H1 (cell line): ENCODE results near the gene CROCC2. TPM values are rescaled to one million over a fixed set of nuclear protein-coding genes. Genes with fewer than 3 reads are reported as not detected.

Experiments used
- CTCF ChIA-PET: fragments of 300-600 bp; sonication (Branson Sonifier 250); formaldehyde crosslinking; loops from one replicate; lab custom pipeline; 2021; ENCODE audit not compliant: partially characterized antibody; lab: Charles Lee
- POLR2A ChIA-PET: fragments of 300-600 bp; sonication (Branson Sonifier 250); formaldehyde crosslinking; loops from one replicate; lab custom pipeline; 2021; ENCODE audit warnings: inconsistent platforms; ENCODE audit not compliant: partially characterized antibody; lab: Charles Lee
- DNase-seq, 2 experiments: peaks; one replicate each; pipeline versions ENCODE4 v3.0.0 to v3.0.0-alpha.2; 2010 to 2022; ENCODE audit warnings: low spot score in 2 of 2, low read depth in 1 of 2, mixed read lengths in 1 of 2
- FAIRE-seq: peaks from 2 replicates; lab custom pipeline; 2011; peaks lifted over from hg19 to GRCh38; lab: Jason Lieb, UNC
- H2AFZ ChIP-seq: 2 replicates; pipeline ENCODE4 v1.8.1; 2012; ENCODE audit warnings: low read length, inconsistent platforms
- H2AK5ac ChIP-seq: 2 replicates; pipeline ENCODE4 v1.6.1; 2013; ENCODE audit warnings: low read depth, low read length
- H2BK120ac ChIP-seq: replicated peaks from 2 replicates; pipeline ENCODE3; 2013; ENCODE audit warnings: low read depth, low read length, inconsistent platforms
- H2BK12ac ChIP-seq: 2 replicates; pipeline ENCODE4 v1.6.1; 2013; ENCODE audit warnings: low read depth, low read length
- H2BK15ac ChIP-seq: 2 replicates; pipeline ENCODE4 v1.6.1; 2013; ENCODE audit warnings: low read length
- H2BK20ac ChIP-seq: 2 replicates; pipeline ENCODE4 v1.6.1; 2013; ENCODE audit warnings: low read length
- H2BK5ac ChIP-seq: 2 replicates; pipeline ENCODE4 v1.6.1; 2013; ENCODE audit warnings: low read depth, low read length
- H3K14ac ChIP-seq: 2 replicates; pipeline ENCODE4 v1.6.1; 2013; ENCODE audit warnings: inconsistent platforms; ENCODE audit not compliant: insufficient read length
- H3K18ac ChIP-seq: 2 replicates; pipeline ENCODE4 v1.6.1; 2013; ENCODE audit warnings: low read length; ENCODE audit errors: extremely low read depth
- H3K23ac ChIP-seq: 2 replicates; pipeline ENCODE4 v1.6.1; 2013; ENCODE audit warnings: inconsistent platforms; ENCODE audit not compliant: insufficient read length
- H3K23me2 ChIP-seq: 2 replicates; pipeline ENCODE4 v1.6.1; 2013; ENCODE audit warnings: low read depth, low read length
- H3K27ac ChIP-seq: 2 replicates; pipeline ENCODE4 v1.6.1; 2011; ENCODE audit warnings: low read depth, low read length, inconsistent platforms
- H3K27me3 ChIP-seq, 4 experiments: replicated peaks in 1 of 4; 1 replicate in 1 of 4; 2 replicates in 3 of 4; pipeline versions ENCODE4 v1.6.1 to v1.8.1; 2011 to 2013; ENCODE audit warnings: low read length in 3 of 4, mild to moderate bottlenecking in 3 of 4, inconsistent platforms in 2 of 4, mixed read lengths in 2 of 4, moderate library complexity in 1 of 4; ENCODE audit not compliant: control insufficient read depth in 3 of 4, insufficient read depth in 3 of 4; ENCODE audit errors: extremely low read depth in 1 of 4
- H3K36me3 ChIP-seq, 4 experiments: 2 replicates each; pipeline versions ENCODE4 v1.6.1 to v1.8.1; 2011 to 2013; ENCODE audit warnings: mild to moderate bottlenecking in 4 of 4, low read length in 3 of 4, moderate library complexity in 2 of 4, control low read depth in 1 of 4, inconsistent platforms in 1 of 4; ENCODE audit not compliant: insufficient read depth in 4 of 4, control insufficient read depth in 2 of 4
- H3K4ac ChIP-seq: replicated peaks from 2 replicates; pipeline ENCODE3; 2013; ENCODE audit warnings: low read length, low read depth, mixed read lengths, inconsistent platforms; ENCODE audit not compliant: insufficient read length
- H3K4me1 ChIP-seq, 4 experiments: replicated peaks in 1 of 4; 1 replicate in 1 of 4; 2 replicates in 3 of 4; pipeline versions ENCODE4 v1.6.1 to v1.8.1; 2011 to 2013; ENCODE audit warnings: low read length in 3 of 4, inconsistent platforms in 2 of 4, mixed read lengths in 1 of 4; ENCODE audit not compliant: insufficient read depth in 4 of 4, control insufficient read depth in 3 of 4
- H3K4me2 ChIP-seq, 2 experiments: 2 replicates each; pipeline versions ENCODE4 v1.6.1 to v1.8.1; 2011 to 2013; ENCODE audit warnings: low read depth in 2 of 2, low read length in 2 of 2, control low read depth in 1 of 2, inconsistent platforms in 1 of 2, mild to moderate bottlenecking in 1 of 2; ENCODE audit not compliant: insufficient read depth in 1 of 2
- H3K4me3 ChIP-seq, 4 experiments: fragments of 200-600, 300-600 bp in 1 of 4; sonication (generic), shearing (Covaris generic), sonication (Bioruptor Twin) in 1 of 4; 2 replicates each; pipeline versions ENCODE4 v1.5.1 to v1.8.1; 2011 to 2016; ENCODE audit warnings: low read length in 4 of 4, low read depth in 3 of 4, control low read depth in 2 of 4, inconsistent platforms in 2 of 4, mild to moderate bottlenecking in 2 of 4, mixed read lengths in 1 of 4, moderate library complexity in 1 of 4; ENCODE audit not compliant: insufficient read depth in 2 of 4; ENCODE audit errors: extremely low read depth in 1 of 4
- H3K56ac ChIP-seq: replicated peaks from 2 replicates; pipeline ENCODE3; 2013; ENCODE audit warnings: low read depth, mild to moderate bottlenecking, mixed read lengths, low read length, inconsistent platforms; ENCODE audit not compliant: insufficient read length
- H3K79me1 ChIP-seq: 2 replicates; pipeline ENCODE4 v1.6.1; 2013; ENCODE audit warnings: low read depth, low read length, control low read depth
- H3K79me2 ChIP-seq, 2 experiments: 2 replicates each; pipeline versions ENCODE4 v1.6.1 to v1.8.1; 2012 to 2013; ENCODE audit warnings: low read length in 2 of 2, mild to moderate bottlenecking in 2 of 2, inconsistent platforms in 1 of 2; ENCODE audit not compliant: insufficient read depth in 2 of 2, control insufficient read depth in 1 of 2
- H3K9ac ChIP-seq, 4 experiments: replicated peaks in 1 of 4; 1 replicate in 1 of 4; 2 replicates in 3 of 4; pipeline versions ENCODE4 v1.6.1 to v1.8.1; 2011 to 2013; ENCODE audit warnings: low read depth in 3 of 4, low read length in 3 of 4, control low read depth in 2 of 4, mild to moderate bottlenecking in 2 of 4, moderate library complexity in 2 of 4, inconsistent platforms in 1 of 4; ENCODE audit errors: extremely low read depth in 1 of 4
- H3K9me3 ChIP-seq, 2 experiments: 2 replicates each; pipeline versions ENCODE4 v1.6.1 to v1.8.1; 2012 to 2013; ENCODE audit warnings: mild to moderate bottlenecking in 2 of 2, moderate library complexity in 2 of 2, control low read depth in 1 of 2, inconsistent platforms in 1 of 2, low read depth in 1 of 2, low read length in 1 of 2, mixed read lengths in 1 of 2; ENCODE audit not compliant: insufficient read depth in 2 of 2
- H4K20me1 ChIP-seq, 2 experiments: replicated peaks in 1 of 2; 2 replicates each; pipeline versions ENCODE3 to v1.8.1; 2011 to 2013; ENCODE audit warnings: inconsistent platforms in 2 of 2, low read length in 2 of 2, mild to moderate bottlenecking in 1 of 2; ENCODE audit not compliant: insufficient read depth in 2 of 2, control insufficient read depth in 1 of 2
- H4K5ac ChIP-seq: 2 replicates; pipeline ENCODE4 v1.6.1; 2013; ENCODE audit warnings: low read length, low read depth, mixed read lengths, inconsistent platforms; ENCODE audit not compliant: insufficient read length
- H4K8ac ChIP-seq: 2 replicates; pipeline ENCODE4 v1.8.0; 2013; ENCODE audit warnings: mild to moderate bottlenecking, moderate library complexity, low read length, inconsistent platforms; ENCODE audit not compliant: insufficient read depth; ENCODE audit errors: extremely low read depth
- H4K91ac ChIP-seq: replicated peaks from 2 replicates; pipeline ENCODE3; 2013; ENCODE audit warnings: low read length, mixed read lengths, inconsistent platforms; ENCODE audit not compliant: insufficient read length
- BACH1 ChIP-seq: IDR thresholded peaks from 2 replicates; pipeline ENCODE4 v1.6.1; 2012; ENCODE audit warnings: low read length, improper control_type of control experiment
- GABPA ChIP-seq: IDR thresholded peaks from 2 replicates; pipeline ENCODE4 v1.6.1; 2011; ENCODE audit warnings: mild to moderate bottlenecking, low read length, moderate library complexity, borderline replicate concordance; ENCODE audit not compliant: insufficient read depth
- WGBS, 2 experiments: shearing (Covaris generic) in 1 of 2; methylation state at CpG; one replicate each; pipeline versions ENCODE4 v1.1.6 to v1.1.7; 2013 to 2015; ENCODE audit warnings: low lambda C conversion rate in 2 of 2, mixed read lengths in 2 of 2, inconsistent platforms in 1 of 2, low coverage in 1 of 2, missing lambda C conversion rate in 1 of 2; ENCODE audit not compliant: insufficient replicate concordance in 2 of 2, insufficient coverage in 1 of 2, insufficient read length in 1 of 2; ENCODE audit errors: extremely low coverage in 1 of 2, missing lambda C conversion rate in 1 of 2; 5-methylcytosine and 5-hydroxymethylcytosine counted together
- polyA plus RNA-seq, 7 experiments: library from polyadenylated mRNA; depleted of rRNA in 3 of 7; stranded (reverse) in 5 of 7; unstranded in 2 of 7; fragments of >200 nt in 5 of 7; fragments of 200-250 nt in 2 of 7; gene quantifications; 1 replicate in 5 of 7; 2 replicates in 1 of 7; 4 replicates in 1 of 7; pipeline versions ENCODE4 v1.2.1 to v1.2.3, GENCODE V29; 2011 to 2013; ENCODE audit warnings: missing spikeins in 2 of 7, mixed read lengths in 2 of 7
- total RNA-seq: library from RNA; stranded (reverse); fragmentation: NEBNext Ultra II Directional; extraction: Animal tissue kit (Norgen Biotek cat#: 25700); gene quantifications from 2 replicates; pipeline ENCODE4 v1.2.1, GENCODE V29; 2021

CROCC2 gene
- total and polyA plus RNA-seq, 2 of the 8 experiments (the other 6 are each of a cell fraction or from before 2014, with no cell fraction given), result not detected

DNA sequence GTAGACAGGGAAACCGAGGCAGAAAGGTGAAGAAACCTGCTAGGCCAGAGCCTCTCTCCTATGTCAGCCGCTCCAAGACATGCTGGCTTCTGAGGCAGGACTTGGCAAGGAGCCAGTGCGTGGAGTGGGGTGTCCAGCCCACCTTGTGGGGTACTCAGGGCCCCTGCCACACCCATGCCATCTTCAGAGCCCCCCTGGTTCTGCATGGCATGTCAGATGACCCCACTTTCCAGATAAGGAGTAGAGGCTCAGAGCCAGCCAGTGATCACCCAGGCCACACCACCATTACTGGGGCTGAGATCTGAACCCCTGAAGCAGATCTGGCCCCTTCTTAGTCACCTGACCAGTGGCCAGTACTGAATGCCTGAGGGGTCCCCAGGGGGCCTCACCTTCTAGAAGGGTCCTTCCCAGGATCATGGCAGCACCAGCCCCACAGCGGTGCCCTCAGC is 14.7 kb downstream of the CROCC2 start:
- Histone ChIP-seq H3K27me3 (peaks cover 0 to 2% (median under 1%) of the 10 kb centered on the region in 4 experiments; a peak in 4 of 7 replicates), H3K4me2 (no peak overlapping the region), H3K36me3 (no peaks in the 10 kb centered on the region), H4K91ac (no peak overlapping the region), H3K14ac (no peak overlapping the region), H3K4me3 (no peak overlapping the region), H3K9ac (no peak overlapping the region), H2BK15ac (no peak overlapping the region), H2BK5ac (no peak overlapping the region), H3K23me2 (peaks cover 3% of the 10 kb centered on the region; the same call in 1 of the 2 replicates), H2BK12ac (no peak overlapping the region), H2BK120ac (no peak overlapping the region), H4K20me1 (no peaks in the 10 kb centered on the region), H3K56ac (no peak overlapping the region), H2AK5ac (no peak overlapping the region), H3K79me1 (no peaks in the 10 kb centered on the region), H3K4me1 (peaks cover 0 to 5% (median 2%) of the 10 kb centered on the region in 4 experiments; a peak in 4 of 7 replicates), H2AFZ (no peak overlapping the region), H4K5ac (no peak overlapping the region), H3K79me2 (no peaks in the 10 kb centered on the region), H3K18ac (no peak overlapping the region), H3K27ac (no peak overlapping the region), H3K23ac (no peak overlapping the region), H4K8ac (no peak overlapping the region), H2BK20ac (no peak overlapping the region), H3K9me3 (no peaks in the 10 kb centered on the region), H3K4ac (no peak overlapping the region)
- FAIRE-seq, result no peak
- WGBS, 2 experiments, result 90% methylated on average over 4 of the region's 4 CpGs; no CpG with 5 or more reads in 1 of the 2 experiments
- no peak for TF ChIP-seq GABPA
- no peak for TF ChIP-seq BACH1
- DNase-seq, result peak in 1 of 2 experiments; percentile 39
- CTCF ChIA-PET, result no interaction called here
- POLR2A ChIA-PET, result interaction anchor here (0.6 kb wide), 1 partner anchor 41 kb away, joined by 4 read pairs; no protein-coding TSS in a partner anchor
